HepG2 (cell line): ENCODE measurements around the gene SEC14L1. TPM values are rescaled to one million over a fixed set of nuclear protein-coding genes. Genes with fewer than 3 reads are reported as not detected.
A peak's percentile ranks its signal among the peaks of the same experiment; 100 is the strongest.

Source experiments
- DBP ChIP-seq: sonication (generic); formaldehyde crosslinking; IDR thresholded peaks from 2 replicates; pipeline ENCODE4 v1.4.0; 2020; ENCODE audit warnings: missing genetic modification reagents; ENCODE audit errors: not compliant biosample characterization
- E2F1 ChIP-seq: sonication (generic); formaldehyde crosslinking; IDR thresholded peaks from 2 replicates; pipeline ENCODE4 v1.5.0; 2020; ENCODE audit warnings: missing genetic modification reagents
- ELF4 ChIP-seq: sonication (generic); formaldehyde crosslinking; IDR thresholded peaks from 2 replicates; pipeline ENCODE4 v1.5.0; 2020; ENCODE audit warnings: missing genetic modification reagents, mild to moderate bottlenecking, moderate library complexity, borderline replicate concordance
- GTF2F1 ChIP-seq: fragments of 150-350 bp; IDR thresholded peaks from 2 replicates; pipeline ENCODE4 v1.6.1; 2014; ENCODE audit warnings: low read length
- LBX2 ChIP-seq: sonication (generic); formaldehyde crosslinking; IDR thresholded peaks from 2 replicates; pipeline ENCODE4 v1.5.0; 2020; ENCODE audit warnings: missing genetic modification reagents, mild to moderate bottlenecking, borderline replicate concordance
- MNT ChIP-seq: fragments of 450-650 bp; IDR thresholded peaks from 2 replicates; pipeline ENCODE4 v1.6.1; 2016
- PAX8 ChIP-seq: sonication (generic); formaldehyde crosslinking; IDR thresholded peaks from 2 replicates; pipeline ENCODE4 v1.8.0; 2022; ENCODE audit warnings: mild to moderate bottlenecking, missing genetic modification reagents, borderline replicate concordance
- POLR2G ChIP-seq: fragments of 200-400 bp; formaldehyde crosslinking; IDR thresholded peaks from 2 replicates; pipeline ENCODE4 v1.6.1; 2018; ENCODE audit warnings: mild to moderate bottlenecking, low read depth, low read length, moderate library complexity
- REPIN1 ChIP-seq: sonication (generic); formaldehyde crosslinking; IDR thresholded peaks from 2 replicates; pipeline ENCODE4 v1.8.0; 2022; ENCODE audit warnings: missing genetic modification reagents, low read depth, mild to moderate bottlenecking, borderline replicate concordance
- YEATS4 ChIP-seq: sonication (generic); formaldehyde crosslinking; IDR thresholded peaks from 2 replicates; pipeline ENCODE4 v1.4.0; 2020; ENCODE audit warnings: missing genetic modification reagents, borderline replicate concordance
- ZFP41 ChIP-seq: sonication (generic); formaldehyde crosslinking; IDR thresholded peaks from 2 replicates; pipeline ENCODE4 v1.4.0; 2020; ENCODE audit warnings: mild to moderate bottlenecking, missing genetic modification reagents, borderline replicate concordance
- ZNF160 ChIP-seq: sonication (generic); formaldehyde crosslinking; IDR thresholded peaks from 2 replicates; pipeline ENCODE4 v1.8.0; 2022; ENCODE audit warnings: mild to moderate bottlenecking, inconsistent platforms, missing genetic modification reagents
- ZNF230 ChIP-seq: sonication (generic); formaldehyde crosslinking; IDR thresholded peaks from 2 replicates; pipeline ENCODE4 v1.4.0; 2020; ENCODE audit warnings: mild to moderate bottlenecking, missing genetic modification reagents
- ZNF367 ChIP-seq: sonication (generic); formaldehyde crosslinking; IDR thresholded peaks from 2 replicates; pipeline ENCODE4 v1.4.0; 2020; ENCODE audit warnings: missing genetic modification reagents, borderline replicate concordance
- ZNF513 ChIP-seq: sonication (generic); formaldehyde crosslinking; conservative IDR thresholded peaks from 2 replicates; pipeline ENCODE4 v1.5.0; 2020; ENCODE audit warnings: missing genetic modification reagents
- ZNF678 ChIP-seq: sonication (generic); formaldehyde crosslinking; IDR thresholded peaks from 2 replicates; pipeline ENCODE4 v1.4.0; 2020; ENCODE audit warnings: mild to moderate bottlenecking, missing genetic modification reagents
- ZNF687 ChIP-seq: sonication (generic); formaldehyde crosslinking; IDR thresholded peaks from 2 replicates; pipeline ENCODE4 v1.5.1; 2020; ENCODE audit warnings: mild to moderate bottlenecking, missing genetic modification reagents, moderate library complexity
- ZNF790 ChIP-seq: sonication (generic); formaldehyde crosslinking; IDR thresholded peaks from 2 replicates; pipeline ENCODE4 v1.8.0; 2022; ENCODE audit warnings: missing genetic modification reagents, mild to moderate bottlenecking, borderline replicate concordance
- polyA plus RNA-seq, 8 experiments: library from polyadenylated mRNA; depleted of rRNA in 3 of 8; stranded (reverse) in 7 of 8; unstranded in 1 of 8; fragments of >200 nt; fragmentation: Illumina TruSeq in 4 of 8; extraction: Trizol in 4 of 8; gene quantifications; 2 replicates each; pipeline versions ENCODE4 v1.2.1 to v1.2.3, GENCODE V29; 2011 to 2016; ENCODE audit warnings: low read depth in 4 of 8, missing spikeins in 1 of 8, mixed read lengths in 1 of 8; ENCODE audit not compliant: insufficient read depth in 1 of 8
- total RNA-seq, 5 experiments: library from RNA; depleted of rRNA; stranded (reverse); fragments of >200 nt; fragmentation: Illumina TruSeq; extraction: Trizol; gene quantifications; 2 replicates each; pipeline ENCODE4 v1.2.3, GENCODE V29; 2016; ENCODE audit warnings: low read depth in 1 of 5

The SEC14L1 gene
- total and polyA plus RNA-seq, 2 of the 13 experiments (the other 11 are each of a cell fraction or from before 2014, with no cell fraction given), result 26.3 to 43.9 TPM

GRCh38 chr17:77101521-77102410, 39.0 kb upstream of the SEC14L1 start (continued):
- no peak for TF ChIP-seq ZNF160 (CRISPR knock-in tag)
- TF ChIP-seq ZNF230 (CRISPR knock-in tag), result no peak
- no peak; the same call in 1 of the 2 replicates for TF ChIP-seq YEATS4 (CRISPR knock-in tag)
- TF ChIP-seq MNT, result no peak
- TF ChIP-seq ZFP41 (CRISPR knock-in tag), result no peak
- TF ChIP-seq E2F1 (CRISPR knock-in tag), result no peak
- TF ChIP-seq ZNF790, result no peak
- TF ChIP-seq ZNF687 (CRISPR knock-in tag), result no peak
- no peak for TF ChIP-seq LBX2 (CRISPR knock-in tag)
- 0 out of 2 replicates have a peak, but pooled peaks have one; percentile 27 for TF ChIP-seq ELF4 (CRISPR knock-in tag)
- peak; percentile 60 for TF ChIP-seq POLR2G
- no peak for TF ChIP-seq DBP (CRISPR knock-in tag)
- TF ChIP-seq ZNF678, result no peak
- no peak for TF ChIP-seq PAX8 (CRISPR knock-in tag)
- 0 out of 2 replicates have a peak, but pooled peaks have one; percentile 44 for TF ChIP-seq REPIN1 (CRISPR knock-in tag)
- TF ChIP-seq GTF2F1, result no peak
- no peak for TF ChIP-seq ZNF513 (CRISPR knock-in tag)
- no peak for TF ChIP-seq ZNF367
